T1000 (cell line): ENCODE data around the gene SLC38A1.

Source experiments
- DNase-seq: peaks from one replicate; lab custom pipeline; 2025; ENCODE audit warnings: mixed read lengths; lab: John Stamatoyannopoulos, UW

The SLC38A1 gene

DNA sequence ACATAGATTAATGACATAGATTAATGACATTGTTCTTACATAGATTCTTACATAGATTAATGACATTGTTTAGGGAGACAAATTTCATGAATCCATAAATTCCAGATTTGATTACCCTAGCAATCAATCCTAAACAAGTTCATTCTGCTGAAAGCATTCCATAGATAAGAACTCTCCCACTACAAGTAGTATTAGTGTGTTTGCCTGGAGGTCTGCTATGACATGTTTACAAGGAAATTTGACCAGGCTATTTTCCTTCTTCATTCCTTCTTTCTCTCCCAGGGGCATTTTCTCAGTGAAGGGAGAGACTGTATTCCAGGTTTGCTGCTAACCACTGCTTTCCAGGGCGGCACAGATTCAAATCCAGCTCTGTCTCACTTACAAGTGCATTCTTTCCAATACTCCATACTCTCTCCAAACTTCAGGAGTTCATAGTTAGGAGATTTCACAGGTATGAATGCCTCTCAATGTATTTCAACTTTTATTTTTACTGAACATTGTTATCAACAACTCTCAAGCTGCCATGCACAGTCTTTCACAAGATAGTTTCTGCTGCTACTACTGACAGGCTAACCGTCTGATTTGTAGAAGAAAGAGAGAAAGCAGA lies 134.5 kb downstream of the SLC38A1 start:
- DNase-seq: no peak

DNA sequence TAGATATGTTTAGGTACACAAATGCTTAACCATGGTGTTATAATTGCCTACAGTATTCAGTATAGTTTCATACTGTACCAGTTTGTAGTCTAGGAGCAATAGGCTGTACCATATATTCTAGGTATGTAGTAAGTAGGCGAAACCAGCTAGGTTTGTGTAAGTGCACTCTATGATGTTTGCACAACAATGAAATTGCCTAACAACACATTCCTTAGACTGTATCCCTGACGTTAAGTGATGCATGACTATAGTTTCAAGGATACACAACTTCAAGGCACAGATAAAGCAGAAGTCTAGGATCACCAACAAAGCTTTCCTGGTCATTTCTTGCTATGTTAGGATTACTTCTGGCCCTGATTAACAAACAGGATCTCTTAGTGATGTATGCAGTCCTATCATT lies 135.1 kb downstream of the SLC38A1 start:
- DNase-seq: no peak
